ENCODE measurements around the gene NGEF. TPM values are rescaled to one million over a fixed set of nuclear protein-coding genes. Genes with fewer than 3 reads are reported as not detected.

Gene NGEF
- total and polyA plus RNA-seq, 8 donors, result 3.3 to 7.1 (median 5.4) TPM

GRCh38 chr2:232925821-232926156, 87.3 kb downstream of the NGEF start:
- Histone ChIP-seq H3K9me3 (no peaks in the 10 kb centered on the region), H3K4me1 (no peaks in the 10 kb centered on the region), H3K27ac (no peak overlapping the region), H3K36me3 (no peaks in the 10 kb centered on the region), H3K4me3 (no peak overlapping the region), H3K27me3 (no peaks in the 10 kb centered on the region)
- ATAC-seq (no peak), DNase-seq (no peak), FAIRE-seq (no peak)
- no peak for TF ChIP-seq CTCF (IDR thresholded peaks at IDR 0.05)
- intact Hi-C loops (cut with DNase I), result no loop called here
- WGBS, 2 donors, result 69 to 80% methylated on average over 11 of the region's 11 CpGs

DNA sequence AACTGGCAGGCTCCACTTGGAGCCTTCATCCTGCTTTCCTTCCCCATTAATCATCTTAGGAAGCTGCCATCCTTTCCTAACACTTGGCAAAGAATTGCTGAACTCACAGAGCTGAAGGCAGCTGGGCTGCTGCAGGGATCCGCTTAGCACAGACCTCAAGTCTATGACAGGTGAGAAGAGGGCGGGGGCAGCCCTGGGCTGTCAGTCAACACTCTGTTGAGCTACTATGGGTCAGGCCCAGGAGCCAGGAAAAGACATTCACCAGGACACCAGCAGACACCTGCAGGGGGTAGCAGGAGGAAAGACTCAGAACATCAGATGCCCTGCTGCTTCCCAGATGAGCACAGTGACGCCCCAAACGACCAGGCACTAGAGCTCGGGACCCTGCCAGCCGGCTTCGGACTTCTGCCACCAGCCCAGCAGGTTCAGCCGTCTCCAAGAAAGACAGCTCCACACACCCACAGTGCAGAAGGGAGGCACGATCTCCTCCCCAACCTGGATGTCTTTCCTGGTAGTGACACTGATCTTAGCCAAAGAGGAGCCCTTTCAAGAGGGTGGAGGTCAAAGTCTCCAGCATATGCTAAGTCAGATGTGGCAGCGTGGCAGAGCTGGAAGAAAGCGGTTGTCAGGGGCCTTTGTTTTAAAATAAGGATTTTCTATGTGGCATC, 87.8 kb downstream of the NGEF start:
- Histone ChIP-seq H3K27ac (no peak overlapping the region), H3K4me1 (no peaks in the 10 kb centered on the region), H3K27me3 (no peaks in the 10 kb centered on the region), H3K9me3 (no peaks in the 10 kb centered on the region), H3K36me3 (no peaks in the 10 kb centered on the region), H3K4me3 (no peak overlapping the region)
- WGBS, 2 donors, result 68 to 85% methylated on average over 11 of the region's 11 CpGs
- no peak for ATAC-seq
- no peak for FAIRE-seq
- TF ChIP-seq CTCF (IDR thresholded peaks at IDR 0.05), result no peak
- no peak for DNase-seq
- intact Hi-C loops (cut with DNase I), result no loop called here

- ATAC-seq (no peak), DNase-seq (no peak), FAIRE-seq (no peak)
- H3K4me3 ChIP-seq, result no peak overlapping the region
- H3K9me3 ChIP-seq, result no peaks in the 10 kb centered on the region
- H3K27ac ChIP-seq, result no peak overlapping the region
- H3K36me3 ChIP-seq, result no peaks in the 10 kb centered on the region
- intact Hi-C loops (cut with DNase I), result no loop called here
- no peak for TF ChIP-seq CTCF (IDR thresholded peaks at IDR 0.05)
- H3K27me3 ChIP-seq, result no peaks in the 10 kb centered on the region
- no peaks in the 10 kb centered on the region for H3K4me1 ChIP-seq
Measured at GRCh38 chr2:232924433-232924832, 88.6 kb downstream of the NGEF start.

DNA sequence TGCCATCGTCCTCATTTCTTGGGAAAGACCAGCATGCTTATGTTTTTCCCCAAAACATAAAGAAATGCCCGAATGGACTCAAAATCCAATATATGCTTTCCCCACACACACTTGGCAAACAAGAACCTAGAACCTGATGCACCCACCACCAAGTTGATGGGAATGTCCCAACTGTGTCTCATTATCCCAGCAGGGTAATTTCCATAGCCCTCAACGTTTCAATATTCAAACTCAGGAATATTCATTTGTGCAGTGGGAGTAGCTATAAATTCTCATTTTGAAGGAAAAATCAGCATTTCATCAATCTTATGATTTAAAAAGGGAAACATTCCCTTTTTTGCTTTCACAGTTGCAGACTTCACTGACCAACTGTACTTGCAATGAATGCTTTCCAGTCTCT, 92.3 kb downstream of the NGEF start:
- intact Hi-C loops (cut with DNase I), result no loop called here
- ATAC-seq, result no peak
- TF ChIP-seq CTCF (IDR thresholded peaks at IDR 0.05), result no peak
- H3K4me1 ChIP-seq, result no peaks in the 10 kb centered on the region
- H3K36me3 ChIP-seq, result no peaks in the 10 kb centered on the region
- no peaks in the 10 kb centered on the region for H3K9me3 ChIP-seq
- FAIRE-seq, result no peak
- 71 to 72% methylated on average over 3 of the region's 3 CpGs for WGBS, 2 donors
- no peak overlapping the region for H3K27ac ChIP-seq
- no peak overlapping the region for H3K4me3 ChIP-seq
- no peaks in the 10 kb centered on the region for H3K27me3 ChIP-seq
- DNase-seq, result no peak

GRCh38 chr2:232920055-232920454, 93.0 kb downstream of the NGEF start:
- ATAC-seq (no peak), FAIRE-seq (no peak), DNase-seq (no peak)
- no peaks in the 10 kb centered on the region for H3K4me1 ChIP-seq
- H3K27ac ChIP-seq, result no peak overlapping the region
- no peaks in the 10 kb centered on the region for H3K36me3 ChIP-seq
- no peaks in the 10 kb centered on the region for H3K9me3 ChIP-seq
- H3K4me3 ChIP-seq, result no peak overlapping the region
- 76 to 83% methylated on average over 11 of the region's 11 CpGs for WGBS, 2 donors
- no peak for TF ChIP-seq CTCF (IDR thresholded peaks at IDR 0.05)
- intact Hi-C loops (cut with DNase I), result no loop called here
- H3K27me3 ChIP-seq, result no peaks in the 10 kb centered on the region
